Retina (tissue), 1 donor: ENCODE data around the gene TEX38.
"Not testable (repeated sequence)": the region's sequence is repeated elsewhere in the genome, so short reads cannot be mapped to it uniquely, and the experiment has no call there.

Experiments used
- DNase-seq: peaks from one replicate; pipeline ENCODE4 v3.0.0-alpha.2; 2016

The TEX38 gene

DNA sequence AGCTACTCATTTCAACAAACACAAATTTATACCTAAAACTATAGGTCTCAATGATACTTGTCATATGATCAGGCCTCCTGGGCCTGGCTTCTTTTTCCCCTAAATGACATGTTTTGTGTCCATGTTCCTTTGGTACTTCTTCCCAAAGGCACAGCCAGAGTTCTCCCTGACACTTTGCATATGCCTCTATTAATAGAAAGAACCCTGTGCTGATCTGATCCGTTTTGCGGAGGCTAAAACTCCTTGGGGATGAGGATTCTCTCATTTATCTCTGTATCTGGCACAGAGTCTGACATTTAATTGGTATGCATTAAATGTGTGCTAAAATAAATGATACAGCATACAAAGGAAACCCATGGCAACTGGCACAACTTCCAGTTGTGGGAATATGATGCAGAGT lies 15.0 kb upstream of the TEX38 start:
- DNase-seq, result no peak

DNA sequence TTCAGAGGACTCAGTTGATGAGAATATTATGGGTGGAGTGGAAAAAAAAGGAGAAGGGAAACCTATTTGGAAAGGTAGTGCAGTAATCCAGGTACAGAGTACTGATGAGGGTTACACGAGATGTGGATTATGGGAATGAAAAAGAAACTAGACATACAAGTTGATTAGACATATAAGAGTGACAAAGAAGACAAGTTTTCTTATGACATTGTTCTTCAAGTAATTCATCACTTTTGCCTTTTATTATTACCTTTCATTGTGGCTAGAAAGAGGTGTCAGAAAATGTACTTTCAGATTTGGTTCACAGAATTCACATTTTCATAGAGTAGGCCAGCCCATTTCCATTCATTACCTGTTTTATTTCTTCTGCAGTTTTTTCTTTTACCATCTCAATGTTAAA lies 13.9 kb upstream of the TEX38 start:
- no peak for DNase-seq

DNA sequence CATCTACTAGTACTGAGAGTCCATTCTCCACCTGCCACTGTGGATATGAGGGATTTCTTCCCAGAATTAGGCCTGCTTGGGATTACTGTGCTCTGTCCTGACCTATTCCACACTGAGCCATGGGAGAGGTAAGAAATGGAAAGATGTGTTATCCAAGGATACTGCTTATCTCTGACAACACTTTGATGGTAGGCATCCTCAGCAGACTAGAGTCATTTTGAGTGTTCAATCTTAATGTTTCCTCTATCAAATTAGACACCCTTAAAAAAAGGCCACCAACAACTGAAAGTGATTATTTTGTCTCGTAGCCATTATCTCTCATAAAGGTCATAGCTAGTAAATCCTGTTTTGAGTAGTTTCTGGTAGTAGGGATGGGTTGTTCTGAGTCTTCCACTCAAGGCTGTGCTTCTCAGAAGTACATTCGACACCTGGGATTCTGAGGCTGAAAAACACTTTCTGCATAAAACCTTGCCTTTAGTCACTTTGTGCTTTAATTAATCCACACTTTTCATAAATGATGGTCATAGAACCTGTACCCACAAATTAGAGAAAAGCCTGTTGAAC lies 12.3 kb upstream of the TEX38 start:
- DNase-seq, result no peak

DNA sequence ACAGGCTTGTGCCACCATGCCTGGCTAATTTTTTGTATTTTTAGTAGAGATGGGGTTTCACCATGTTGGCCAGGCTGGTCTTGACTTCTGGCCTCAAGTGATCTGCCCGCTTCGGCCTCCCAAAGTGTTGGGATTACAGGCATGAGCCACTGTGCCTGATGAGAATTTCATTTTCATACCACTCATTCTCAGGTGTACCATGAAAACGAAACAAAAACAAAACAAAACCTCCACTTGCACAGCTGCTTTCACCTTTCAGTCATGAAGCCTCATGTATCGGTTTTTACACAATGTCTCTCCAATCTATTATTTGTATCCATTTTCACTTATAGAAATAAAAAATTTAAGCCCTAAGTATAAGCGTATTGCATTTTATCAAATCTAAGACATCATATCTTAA lies 11.5 kb upstream of the TEX38 start:
- DNase-seq, result not testable (repeated sequence)

DNA sequence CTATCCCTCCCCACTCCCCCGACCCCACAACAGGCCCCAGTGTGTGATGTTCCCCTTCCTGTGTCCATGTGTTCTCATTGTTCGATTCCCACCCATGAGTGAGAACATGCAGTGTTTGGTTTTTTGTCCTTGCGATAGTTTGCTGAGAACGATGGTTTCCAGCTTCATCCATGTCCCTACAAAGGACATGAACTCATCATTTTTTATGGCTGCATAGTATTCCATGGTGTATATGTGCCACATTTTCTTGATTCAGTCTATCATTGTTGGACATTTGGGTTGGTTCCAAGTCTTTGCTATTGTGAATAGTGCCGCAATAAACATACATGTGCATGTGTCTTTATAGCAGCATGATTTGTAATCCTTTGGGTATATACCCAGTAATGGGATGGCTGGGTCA lies 8.7 kb upstream of the TEX38 start:
- DNase-seq, result not testable (repeated sequence)

DNA sequence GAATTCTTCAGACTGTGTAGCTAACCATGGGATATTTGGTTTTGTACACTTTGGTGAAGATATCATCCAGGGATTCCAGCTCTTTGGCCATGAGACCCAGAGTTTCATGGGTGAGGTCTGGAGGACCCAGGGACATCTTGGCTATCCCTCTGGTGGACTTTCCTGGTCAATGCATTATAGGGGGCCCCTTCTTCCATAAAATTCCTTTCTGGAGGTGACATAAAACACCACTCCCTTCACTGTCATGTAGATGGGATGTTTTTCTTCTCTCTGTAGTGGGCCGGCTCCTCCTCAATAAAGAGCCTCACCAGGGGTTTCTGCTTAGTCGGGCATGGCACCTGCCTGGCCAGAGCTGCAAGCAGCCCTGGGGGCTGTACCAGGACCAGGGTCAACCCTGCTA lies 5.7 kb upstream of the TEX38 start:
- no peak for DNase-seq

DNA sequence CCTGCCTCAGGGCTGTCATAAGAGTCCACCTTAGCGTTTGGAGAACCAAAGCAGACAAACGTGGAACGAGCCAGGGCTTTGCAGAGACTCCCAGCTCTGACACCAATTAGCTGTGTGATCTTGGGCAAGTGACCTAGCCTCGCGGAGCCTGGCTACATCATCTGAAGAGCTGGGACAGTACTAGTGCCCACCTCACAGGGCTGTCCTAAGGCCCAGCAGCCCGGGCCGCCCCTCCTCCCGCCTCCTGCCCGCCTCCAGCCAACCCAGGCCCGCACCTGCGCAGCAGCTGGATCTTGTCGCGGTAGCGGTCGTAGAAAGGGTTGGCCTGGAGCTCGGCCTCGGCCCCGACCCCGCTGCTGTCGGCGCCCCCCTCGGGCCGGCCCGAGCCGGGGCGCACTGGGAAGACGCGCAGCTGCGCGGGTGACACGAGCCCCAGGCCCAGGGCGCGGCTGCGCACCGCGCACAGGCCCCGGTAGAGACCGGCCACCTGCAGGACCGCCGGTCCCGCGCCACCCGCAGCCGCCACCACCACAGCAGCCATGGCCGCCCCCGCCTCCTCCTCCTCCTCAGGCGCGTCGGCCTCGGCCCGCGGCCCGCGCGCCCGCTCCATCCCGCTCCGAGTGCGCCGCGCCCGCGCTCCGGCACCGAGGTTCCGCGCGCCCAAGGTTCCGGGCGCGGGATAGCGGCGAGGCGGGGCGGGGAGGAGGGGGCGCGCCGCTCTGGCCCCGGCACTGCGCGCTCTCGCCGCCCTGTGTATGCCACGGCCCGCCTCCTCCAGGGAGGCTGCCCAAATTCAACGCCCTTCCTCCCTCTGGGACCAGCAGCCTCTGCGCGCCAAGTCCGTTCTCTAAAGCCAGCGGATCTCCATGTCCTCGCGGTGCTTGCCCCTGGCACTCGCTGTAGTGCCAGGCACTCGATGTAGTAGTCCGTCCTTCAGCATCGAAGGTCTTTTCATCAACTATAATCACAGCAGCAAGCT lies 3.6 kb upstream of the TEX38 start, which contains the start of gene ATPAF1:
TSS of gene ATPAF1 (minus strand) at position 583 of the 979 bp plus-strand sequence. CDS start at position 541, 42 bp downstream.
- DNase-seq, result peak; percentile 79

DNA sequence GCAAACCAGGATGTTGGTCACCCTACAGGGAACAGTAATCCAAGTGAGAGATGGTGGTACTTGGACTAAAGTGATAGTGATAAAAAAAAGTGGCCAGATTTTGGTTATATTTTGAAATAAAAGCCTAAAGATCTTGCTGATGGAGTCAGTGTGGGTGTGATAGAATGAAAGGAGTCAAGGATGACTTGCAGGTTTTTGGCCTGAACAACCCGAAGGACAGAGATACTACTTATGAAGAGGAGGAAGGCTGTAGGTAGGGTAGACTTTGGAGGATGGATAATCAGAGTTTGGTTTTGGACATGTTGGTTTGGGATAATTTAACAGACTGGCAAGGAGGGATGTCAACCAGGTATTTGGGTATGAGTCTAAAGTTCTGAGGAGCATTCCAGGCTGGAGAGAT lies 1.5 kb upstream of the TEX38 start:
- DNase-seq, result no peak

DNA sequence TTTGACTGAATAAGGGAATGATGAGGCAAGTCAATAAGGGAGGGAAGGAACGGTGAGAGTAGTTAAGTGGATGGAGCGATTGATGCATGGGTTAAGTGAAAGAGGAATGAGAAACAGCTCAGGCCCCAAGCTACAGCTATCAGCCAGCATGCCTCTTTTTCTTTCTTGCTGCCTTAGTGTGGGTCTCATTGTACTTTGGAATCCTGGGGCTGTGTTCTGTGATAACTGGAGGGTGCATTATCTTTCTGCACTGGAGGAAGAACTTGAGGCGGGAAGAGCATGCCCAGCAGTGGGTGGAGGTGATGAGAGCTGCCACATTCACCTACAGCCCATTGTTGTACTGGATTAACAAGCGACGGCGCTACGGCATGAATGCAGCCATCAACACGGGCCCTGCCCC lies 1.0 kb downstream of the TEX38 start:
- no peak for DNase-seq

DNA sequence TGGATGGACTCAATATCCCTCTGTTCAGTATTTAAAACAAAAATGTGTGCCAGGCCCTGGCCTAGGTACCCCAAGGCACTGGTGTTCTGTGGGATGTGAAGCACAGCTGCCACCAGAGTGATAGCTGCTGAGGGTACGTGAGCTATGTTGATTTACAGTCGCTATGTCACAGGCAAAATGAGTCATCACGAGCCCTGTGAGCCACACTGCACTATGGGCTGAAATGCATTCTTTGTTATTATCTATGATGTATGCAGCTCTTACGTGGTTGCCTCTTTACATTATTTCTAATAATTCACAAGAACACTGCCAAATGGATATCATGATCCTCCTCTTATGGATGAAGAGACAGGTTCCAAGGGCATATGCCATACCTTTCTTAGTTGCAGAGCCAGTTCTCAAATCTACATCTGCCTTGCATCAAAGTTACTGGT lies 2.1 kb downstream of the TEX38 start:
- no peak for DNase-seq

DNA sequence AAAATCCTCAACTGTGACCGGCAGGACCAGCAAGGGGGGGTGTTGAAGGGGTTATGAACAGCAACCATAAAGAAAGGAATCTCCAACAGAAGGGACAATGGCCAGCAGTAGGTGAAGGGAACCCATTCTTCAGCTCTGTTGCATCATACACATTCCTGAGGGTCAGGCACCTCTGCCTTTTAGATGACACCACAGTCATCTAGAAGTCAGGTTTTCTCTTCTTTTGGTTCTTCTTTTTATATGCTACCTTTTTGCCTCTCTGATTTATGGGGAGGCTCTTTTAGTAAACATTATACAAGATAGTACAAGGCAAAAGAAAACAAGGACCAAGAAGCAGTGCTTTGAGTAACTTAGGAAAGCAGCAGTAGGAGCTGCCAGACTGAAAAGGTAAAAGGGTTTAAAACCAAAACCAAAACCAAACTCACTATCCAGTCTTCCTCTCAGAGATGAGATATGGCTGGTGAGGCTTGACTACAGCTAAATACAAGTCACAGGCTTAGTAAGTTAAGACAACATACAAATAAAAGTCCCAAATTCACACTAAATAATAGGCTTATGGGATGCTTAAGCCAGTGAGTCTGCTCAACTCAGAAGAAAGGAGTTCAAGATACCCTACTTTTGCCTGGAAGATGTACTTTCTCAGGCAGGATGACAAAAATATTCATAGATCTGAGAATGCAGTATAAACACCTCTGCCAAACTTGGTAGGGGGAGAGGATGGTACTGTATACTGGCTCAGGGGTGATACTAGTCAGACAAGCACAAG lies 4.1 kb downstream of the TEX38 start:
- no peak for DNase-seq

DNA sequence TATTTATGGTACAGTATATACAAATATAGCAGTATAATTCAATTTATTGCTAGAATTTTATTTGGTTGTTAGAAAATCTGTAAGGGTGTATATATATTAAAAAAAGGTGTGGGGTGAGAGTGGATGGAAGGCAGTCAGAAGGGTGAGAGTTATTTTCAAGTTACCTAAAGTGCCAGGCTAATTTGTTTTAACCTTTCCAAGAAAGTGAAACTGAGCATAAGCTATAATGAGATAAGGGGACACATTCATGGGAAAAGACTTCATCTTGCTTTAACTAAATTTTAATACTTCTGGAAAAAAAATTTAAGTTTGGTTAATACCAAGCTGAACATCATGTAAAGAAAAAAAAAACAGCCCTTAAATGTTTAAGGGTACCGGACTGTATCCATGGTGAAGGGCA lies 4.9 kb downstream of the TEX38 start:
- no peak for DNase-seq

DNA sequence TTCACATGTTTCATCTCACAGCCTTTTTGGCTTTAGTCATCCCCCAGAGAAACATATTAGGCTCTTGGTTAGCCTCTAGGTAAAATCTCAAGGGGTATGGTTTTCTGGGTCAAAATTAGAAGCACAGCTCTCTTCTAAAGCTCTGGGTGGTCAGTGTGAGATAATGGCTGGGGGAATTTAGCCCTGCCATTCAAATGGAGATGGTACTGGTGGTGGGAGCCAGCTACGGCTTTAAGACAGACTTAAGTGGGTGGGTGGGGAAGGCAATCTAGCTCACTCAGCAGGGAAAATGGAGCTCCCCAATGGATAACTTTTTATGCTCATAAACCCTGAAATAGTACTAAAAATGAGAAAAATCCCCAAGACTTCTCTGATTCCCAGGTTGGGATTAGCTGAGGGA lies 5.7 kb downstream of the TEX38 start:
- no peak for DNase-seq

DNA sequence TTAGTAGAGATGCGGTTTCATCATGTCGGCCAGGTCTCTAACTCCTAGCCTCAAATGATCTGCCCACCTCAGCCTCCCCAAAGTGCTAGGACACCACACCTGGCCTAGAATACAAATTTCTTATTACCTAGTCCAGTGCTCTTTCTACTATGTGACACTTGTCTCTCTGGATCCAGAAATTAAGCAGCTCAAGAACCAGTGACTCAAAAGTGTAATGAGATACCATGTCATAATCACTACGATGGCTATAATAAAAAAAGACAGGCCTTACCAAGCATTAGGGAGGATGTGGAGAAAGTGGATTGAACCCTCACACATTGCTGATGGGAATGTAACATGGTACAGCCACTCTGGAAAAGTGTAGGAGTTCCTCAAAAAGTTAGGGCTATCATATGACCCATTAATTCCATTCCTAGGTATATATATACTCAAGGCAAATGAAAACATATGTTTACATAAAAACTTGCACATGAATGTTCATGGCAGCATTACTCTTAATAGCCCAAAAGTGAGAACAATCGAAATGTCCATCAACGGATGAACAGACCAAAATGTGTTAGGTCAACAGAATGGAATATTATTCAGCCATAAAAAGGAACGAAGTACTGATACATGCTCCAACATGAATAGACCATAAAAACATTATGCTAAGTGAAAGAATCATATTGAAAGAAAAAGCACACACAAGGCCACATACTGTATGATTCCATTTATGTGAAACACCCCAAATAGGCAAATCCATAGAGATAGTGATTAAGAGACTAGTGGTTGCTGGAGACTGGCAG lies 8.3 kb downstream of the TEX38 start:
- DNase-seq, result no peak

DNA sequence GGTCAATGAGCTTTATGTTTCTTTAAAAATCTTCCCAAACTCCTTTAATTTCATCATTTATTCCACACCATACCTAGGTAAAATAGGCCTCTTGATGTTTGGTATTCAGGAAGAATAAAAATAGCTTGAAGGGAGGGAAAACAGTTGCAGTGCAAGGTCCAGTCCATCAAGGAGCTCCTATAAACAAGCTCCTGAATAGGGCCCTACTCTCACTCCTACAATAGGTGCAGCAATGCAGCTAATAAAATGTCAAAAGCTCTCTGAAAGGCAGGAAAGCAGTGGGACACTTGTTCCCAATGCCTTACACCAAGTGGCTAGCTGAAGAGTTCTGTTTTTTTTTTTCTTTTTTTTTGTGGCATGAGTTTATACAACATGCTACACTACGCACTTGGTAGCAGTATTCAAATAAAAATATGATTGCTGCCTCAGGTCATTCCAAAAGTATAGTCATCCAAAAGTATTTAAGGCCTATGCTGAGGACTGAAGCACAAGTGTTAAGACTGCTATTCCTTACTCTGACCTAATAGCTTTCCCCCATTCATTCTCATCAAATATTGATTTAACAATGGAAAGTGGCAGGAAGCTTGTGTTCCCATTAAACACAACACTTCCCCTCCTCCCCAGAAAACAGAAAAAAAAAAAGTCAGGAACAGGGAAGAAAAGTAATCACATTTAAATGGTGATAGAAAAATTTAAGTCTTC lies 9.8 kb downstream of the TEX38 start:
- no peak for DNase-seq

DNA sequence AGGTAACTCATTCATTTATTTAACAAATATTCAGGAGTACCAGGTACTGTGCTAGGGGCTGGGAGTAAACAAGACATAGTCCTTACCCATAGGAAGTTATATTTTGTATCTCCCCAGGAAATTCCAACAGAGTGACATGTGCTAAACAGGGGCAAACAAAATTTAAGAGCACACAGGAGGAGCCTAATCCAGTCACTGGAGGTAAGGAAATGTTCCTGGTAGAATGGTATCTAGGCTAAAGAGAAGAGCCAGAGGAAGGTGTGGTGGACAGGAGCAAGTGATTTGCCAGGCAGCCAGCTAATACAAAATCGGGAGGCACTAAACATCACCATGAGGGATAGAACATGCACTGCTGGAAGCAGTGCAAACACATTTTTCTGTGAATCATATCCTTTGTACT lies 10.4 kb downstream of the TEX38 start:
- DNase-seq, result no peak

DNA sequence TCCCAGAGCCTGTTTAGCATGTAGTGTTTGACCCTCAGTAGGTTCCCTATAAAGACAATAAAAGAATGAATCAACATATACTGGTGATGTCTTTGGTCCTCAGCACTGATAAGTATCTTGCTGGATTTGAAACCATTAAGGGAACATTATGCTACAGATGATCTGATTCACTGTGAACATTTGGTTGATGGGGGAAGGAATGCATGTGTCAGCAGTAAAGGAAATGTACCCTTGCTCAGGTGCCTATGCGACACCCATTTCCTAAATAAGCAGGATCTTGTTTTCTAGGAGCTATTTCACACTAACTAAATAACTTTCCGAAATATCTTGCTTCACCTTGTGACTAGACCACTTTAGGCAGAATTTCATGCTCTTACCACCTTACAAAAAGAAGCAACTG lies 13.0 kb downstream of the TEX38 start:
- DNase-seq, result no peak

DNA sequence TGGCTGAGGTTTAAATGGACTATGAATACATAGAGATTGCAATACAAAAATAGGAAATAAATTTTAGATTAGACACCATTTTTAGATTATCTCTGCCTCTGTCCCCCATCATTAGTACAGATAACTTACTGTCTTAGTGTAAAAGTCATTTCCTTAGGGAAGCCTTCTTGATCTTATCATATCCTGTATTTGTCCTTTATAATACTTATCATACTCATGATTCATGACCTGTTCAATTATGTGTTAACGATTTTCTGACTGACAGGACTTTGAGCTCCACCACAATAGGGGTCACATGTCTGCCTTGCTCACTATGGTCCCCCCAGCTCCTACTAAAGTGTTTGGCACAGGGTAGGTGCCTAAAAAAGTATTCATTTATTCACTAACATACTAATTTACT lies 14.6 kb downstream of the TEX38 start:
- no peak for DNase-seq

DNA sequence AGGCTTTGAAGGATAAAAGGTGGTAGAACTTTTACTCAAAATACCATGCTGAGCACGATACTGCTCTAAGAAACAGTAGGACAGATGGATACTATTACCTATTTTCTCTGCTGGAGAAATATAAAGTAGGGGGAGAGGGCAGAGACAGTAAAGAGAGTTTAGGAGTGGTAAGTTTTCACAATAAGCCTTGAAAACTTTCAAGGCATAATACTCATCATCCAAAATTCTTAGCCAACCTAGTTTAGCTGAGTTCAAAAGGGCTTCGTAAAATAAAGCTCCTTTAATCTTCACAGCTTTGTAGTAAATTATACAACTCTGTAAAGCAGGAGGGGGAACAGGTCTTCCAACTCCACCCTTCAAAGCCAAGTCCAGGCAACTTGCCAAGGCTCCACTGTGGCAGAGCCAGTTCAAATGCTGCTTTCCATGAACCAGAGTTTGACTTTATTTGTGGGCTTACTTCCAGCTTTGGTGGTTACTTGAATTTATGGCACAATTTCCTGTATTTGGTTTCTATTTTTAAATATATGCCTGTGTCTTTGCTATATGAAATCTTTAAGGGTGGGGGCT lies 15.5 kb downstream of the TEX38 start:
- no peak for DNase-seq

DNA sequence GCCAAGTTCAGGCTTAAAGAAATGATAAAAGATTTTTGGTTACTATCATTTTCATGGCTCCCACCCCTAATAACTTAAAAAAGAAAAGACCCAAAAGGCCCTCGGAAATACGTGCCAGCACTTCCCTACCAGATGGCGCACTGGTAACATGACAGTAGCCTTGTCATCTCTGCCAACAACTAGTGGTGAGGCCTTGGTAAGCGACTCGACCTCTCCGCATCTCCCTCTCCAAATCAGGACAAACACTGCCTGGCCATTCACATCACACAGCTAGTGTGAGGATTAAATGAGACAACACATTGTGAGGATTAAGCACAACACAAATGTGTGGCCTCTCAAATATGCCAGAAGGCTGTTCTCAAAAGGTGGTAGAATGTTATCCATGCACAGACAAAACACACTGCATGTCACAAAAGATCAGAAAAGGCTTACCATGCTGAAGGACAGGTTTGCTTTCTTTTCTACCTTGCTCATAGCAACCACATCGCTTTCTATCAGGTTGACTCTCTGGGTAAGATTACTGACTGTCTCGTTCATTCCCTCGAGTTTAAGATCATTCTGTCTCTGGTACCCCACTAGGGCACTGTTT lies 16.4 kb downstream of the TEX38 start:
- DNase-seq, result no peak

DNA sequence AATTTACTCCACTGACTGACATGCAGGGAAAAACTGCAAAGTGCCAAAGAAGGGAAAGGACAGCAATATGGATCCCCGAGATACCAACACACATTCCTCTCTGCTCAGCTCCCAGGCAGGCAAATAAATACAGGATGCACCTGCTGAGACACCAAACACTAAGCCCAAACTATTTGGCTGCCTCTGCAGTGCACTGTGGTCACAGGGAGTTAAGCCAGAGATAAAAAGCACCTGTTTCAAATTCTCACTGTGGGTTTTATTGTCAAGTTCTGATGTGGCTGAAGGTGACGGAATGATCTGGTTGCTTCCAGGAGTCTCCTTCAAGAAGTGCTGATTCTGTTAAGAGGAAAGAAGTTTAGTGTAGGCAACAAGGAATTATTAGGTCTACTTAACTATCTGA lies 17.7 kb downstream of the TEX38 start:
- DNase-seq, result no peak
